T-helper 9 cell (primary cell): ENCODE data around the gene ERICH4.
"Not testable (repeated sequence)": the region's sequence is repeated elsewhere in the genome, so short reads cannot be mapped to it uniquely, and the experiment has no call there.

ENCODE experiments used
- DNase-seq: peaks from one replicate; pipeline ENCODE4 v3.0.0-alpha.2; 2020

The ERICH4 gene

DNA sequence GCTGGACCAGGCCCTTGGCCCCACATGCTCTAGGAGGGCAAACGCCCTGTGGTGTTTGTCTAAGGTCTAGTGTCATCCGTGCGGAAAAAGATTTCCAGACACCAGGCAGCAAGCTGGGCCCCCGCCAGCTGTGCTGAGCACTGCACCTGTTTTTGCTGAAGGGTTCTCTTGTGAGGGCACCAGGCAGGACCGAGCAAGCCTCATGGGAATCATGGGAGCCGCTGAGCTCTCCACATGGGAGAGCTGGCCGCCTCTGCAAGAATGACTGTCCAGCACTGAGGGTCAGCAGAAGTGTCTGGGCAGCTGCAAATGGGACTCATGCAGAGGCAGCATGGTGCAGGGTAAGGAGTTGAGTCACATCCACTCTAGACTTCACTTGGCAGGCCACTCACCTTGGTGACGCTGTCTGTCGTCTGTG, 27.8 kb upstream of the ERICH4 start:
- DNase-seq: no peak

DNA sequence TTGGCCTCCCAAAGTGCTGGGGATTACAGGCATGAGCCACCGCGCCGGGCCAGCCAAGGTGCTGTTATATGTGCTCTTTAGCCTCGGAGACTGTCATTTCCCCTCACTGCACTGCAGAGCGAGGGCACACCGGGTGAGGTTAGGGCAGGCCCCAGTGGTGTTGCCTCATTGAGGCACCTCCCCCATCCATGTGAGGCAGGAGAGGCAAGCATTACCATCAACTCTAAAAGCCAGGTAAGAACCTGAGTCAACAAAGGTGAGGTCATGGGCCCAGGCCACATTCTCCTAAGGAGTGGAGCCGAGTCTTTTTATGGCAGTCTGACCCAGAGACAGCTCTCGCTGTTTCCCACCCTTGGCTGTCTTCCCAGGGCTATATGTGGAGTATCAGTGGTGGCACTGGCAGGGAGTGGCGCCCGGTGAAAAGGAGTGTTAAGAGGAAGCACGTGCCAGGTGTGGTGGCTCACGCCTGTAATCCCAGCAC, 26.7 kb upstream of the ERICH4 start:
- no peak for DNase-seq

DNA sequence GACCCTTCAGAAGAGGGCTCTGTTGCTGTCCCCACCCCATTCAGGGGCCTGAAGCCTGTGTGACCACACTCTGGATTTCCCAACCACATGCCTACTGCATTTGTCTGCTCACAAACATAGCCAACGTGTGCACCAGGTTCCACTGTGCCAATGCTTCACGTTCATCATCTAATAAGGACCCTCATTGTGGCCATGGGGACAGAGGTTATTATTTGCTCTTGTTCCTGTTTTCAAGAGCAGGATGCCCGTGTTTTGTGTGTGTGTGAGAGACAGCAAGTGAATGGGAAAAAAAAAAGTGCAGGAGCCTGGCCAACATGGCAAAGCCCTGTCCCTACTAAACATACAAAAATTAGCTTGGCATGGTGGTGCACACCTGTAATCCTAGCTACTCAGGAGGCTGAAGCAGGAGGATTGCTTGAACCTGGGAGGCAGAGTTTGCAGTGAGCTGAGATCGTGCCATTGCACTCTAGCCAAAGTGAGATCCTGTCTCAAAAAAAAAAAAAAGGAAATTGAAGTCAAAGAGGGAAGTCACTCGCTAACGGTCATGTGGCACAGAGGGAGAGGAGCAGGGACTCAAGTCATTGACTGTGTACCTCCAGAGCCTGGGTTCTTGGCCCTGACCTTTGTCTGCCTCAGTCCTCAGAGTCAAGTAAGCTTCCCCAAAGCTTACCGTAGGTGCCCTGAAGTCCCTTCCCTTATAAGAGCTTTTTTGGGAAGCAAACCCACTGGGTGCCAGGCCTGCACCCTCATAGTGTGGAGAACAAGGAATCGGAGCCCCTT, 22.7 kb upstream of the ERICH4 start:
- DNase-seq: no peak

DNA sequence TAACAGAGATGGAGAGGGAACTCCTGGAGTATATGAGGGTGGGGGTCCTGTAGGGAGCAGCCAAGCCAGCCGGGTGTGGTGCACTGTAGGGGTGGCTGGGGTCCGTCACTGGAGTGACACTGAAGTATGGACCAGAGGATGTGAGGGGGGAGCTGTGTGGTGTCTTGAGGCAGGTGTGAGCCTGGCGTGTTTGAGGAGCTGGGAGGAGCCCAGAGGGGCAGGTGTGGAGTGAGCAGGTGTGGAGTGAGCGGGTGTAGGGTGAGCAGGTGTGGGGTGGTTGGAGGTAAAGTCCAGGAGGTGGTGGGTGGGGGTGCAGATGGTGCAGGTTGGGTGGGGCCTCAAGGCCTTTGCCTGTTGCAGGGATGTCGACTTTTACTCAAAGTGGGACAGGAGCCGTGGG, 21.6 kb upstream of the ERICH4 start:
- DNase-seq: no peak

DNA sequence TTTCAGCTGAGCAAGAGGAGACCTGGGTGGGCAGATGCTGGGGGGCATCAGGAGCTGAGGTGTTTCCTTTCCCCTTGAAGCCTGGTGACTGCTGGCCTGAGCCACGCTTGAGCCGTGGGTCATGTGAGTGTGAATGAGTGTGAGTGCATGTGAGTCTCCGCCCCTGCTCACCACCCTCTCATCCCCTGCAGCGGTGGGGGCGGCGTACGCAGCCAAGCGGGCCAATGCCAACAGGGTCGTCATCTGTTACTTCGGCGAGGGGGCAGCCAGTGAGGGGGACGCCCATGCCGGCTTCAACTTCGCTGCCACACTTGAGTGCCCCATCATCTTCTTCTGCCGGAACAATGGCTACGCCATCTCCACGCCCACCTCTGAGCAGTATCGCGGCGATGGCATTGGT, 21.0 kb upstream of the ERICH4 start:
- DNase-seq: no peak

DNA sequence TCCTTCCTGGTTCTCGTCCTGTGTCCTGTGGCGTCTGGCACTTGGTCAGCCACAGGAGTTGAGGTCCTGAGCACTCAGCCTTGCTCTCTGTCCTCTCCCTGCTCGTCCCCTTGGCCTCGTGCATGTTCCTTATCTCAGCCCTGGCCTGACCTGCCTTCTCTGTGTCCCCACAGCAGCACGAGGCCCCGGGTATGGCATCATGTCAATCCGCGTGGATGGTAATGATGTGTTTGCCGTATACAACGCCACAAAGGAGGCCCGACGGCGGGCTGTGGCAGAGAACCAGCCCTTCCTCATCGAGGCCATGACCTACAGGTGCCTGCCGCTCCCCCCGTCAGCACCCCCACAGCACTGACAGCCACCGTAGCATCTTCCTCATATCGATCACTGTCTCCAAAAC, 20.5 kb upstream of the ERICH4 start:
- no peak for DNase-seq

DNA sequence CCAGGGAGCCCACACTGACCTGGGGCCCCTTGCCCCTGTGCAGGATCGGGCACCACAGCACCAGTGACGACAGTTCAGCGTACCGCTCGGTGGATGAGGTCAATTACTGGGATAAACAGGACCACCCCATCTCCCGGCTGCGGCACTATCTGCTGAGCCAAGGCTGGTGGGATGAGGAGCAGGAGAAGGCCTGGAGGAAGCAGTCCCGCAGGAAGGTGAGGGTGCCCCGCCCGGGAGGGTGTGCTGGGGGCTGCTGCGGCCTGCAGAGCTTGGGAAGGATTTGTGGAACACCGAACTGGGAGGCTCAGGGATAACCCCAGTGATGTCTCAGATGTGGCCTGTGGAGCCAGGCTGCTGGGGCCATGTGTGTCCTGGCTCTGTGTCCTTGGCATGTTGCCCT, 20.0 kb upstream of the ERICH4 start:
- DNase-seq: no peak

DNA sequence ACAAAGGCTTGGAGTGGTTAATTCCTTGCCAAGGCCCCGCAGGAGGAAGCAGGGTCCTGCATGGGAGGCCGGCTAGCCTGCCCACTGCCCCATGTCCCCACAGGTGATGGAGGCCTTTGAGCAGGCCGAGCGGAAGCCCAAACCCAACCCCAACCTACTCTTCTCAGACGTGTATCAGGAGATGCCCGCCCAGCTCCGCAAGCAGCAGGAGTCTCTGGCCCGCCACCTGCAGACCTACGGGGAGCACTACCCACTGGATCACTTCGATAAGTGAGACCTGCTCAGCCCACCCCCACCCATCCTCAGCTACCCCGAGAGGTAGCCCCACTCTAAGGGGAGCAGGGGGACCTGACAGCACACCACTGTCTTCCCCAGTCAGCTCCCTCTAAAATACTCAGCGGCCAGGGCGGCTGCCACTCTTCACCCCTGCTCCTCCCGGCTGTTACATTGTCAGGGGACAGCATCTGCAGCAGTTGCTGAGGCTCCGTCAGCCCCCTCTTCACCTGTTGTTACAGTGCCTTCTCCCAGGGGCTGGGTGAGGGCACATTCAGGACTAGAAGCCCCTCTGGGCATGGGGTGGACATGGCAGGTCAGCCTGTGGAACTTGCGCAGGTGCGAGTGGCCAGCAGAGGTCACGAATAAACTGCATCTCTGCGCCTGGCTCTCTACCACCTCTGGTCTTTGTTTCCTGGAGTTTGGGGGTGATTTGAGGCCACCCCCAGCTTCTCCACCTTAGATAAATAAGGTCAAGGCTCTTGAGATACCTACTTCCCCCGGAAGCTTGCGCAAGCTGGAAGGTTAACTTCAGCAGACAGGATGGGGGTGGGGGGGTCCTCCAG, 18.4 kb upstream of the ERICH4 start:
- DNase-seq: no peak

DNA sequence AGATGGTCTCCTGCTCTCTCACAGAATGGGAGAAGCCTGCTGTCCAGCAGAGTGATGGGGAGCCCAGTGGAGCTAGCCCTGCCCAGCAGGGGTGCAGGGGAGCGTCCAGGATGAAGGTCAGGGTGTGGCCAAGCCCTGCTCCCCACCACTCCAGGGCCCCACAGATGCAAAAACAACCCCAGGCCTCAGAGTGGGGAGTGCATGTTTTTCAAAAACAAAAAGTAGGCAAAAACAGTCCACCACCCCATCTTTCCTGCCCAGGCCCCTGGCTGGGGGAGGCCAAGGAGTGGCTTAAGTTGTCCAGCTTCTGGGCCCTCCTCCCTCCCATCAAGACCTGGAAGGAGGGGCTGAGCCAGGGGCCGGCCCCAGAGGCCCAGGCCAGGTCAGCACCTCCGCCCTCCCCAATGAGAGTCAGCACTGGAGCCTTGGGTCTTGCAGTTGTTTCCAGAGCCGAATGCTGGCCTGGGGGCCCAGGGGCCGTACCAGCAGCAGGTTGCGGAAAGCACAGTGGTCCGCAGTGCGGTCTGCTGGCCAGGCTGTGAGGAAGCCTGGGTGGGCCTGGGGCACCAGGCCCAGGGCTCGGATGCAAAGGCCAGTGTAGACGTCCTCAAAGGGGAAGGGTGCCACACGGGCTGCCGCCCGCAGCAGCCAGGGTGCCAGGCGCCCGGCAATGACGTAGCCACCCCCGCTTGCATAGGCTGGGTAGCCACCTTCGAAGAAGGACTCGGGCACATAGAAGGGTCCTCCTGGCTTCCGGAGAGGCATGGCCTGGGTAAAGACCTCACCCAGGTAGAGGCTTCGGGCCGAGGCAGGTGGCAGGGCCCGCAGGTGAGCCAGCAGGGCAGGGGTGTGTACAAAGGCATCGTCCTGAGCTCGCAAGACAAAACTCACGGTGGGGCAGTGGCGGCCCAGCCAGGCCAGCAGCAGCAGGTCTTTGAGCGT, 17.5 kb upstream of the ERICH4 start:
- no peak for DNase-seq

DNA sequence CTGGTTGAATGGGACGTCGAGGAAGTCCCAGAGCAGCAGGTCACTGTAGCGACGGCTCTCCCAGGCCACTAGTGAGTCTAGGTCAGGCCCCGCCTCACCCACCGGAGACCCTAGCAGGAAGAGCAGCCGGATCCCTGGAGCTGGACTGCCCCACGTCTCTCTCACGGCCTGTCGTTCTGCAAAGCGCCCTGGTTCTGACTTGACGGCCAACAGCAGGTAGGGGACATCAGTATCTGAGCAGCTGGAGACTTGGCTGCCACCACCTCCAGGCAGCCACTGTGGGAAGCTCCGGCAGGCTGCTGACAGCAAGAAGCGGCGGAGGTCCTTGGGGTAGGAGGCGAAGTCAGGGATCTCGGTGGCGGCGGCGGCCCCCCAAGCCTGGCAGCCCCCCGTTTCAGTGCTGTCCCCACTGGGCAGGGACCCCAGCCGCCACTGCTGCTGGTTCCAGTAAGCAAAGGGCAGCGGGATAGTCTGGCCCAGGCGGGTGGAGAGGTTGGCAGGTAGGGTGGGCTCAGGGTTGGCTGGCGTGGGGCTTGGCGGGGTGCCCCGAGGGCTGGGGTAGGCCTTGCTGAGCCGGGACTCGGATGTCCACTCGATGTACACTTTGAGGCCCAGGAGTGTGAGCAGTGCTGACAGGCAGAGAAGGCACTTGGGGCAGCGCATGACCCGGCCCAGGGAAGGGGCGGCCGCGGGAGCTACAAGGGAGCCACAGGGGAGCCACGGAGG, 16.7 kb upstream of the ERICH4 start:
- no peak for DNase-seq

DNA sequence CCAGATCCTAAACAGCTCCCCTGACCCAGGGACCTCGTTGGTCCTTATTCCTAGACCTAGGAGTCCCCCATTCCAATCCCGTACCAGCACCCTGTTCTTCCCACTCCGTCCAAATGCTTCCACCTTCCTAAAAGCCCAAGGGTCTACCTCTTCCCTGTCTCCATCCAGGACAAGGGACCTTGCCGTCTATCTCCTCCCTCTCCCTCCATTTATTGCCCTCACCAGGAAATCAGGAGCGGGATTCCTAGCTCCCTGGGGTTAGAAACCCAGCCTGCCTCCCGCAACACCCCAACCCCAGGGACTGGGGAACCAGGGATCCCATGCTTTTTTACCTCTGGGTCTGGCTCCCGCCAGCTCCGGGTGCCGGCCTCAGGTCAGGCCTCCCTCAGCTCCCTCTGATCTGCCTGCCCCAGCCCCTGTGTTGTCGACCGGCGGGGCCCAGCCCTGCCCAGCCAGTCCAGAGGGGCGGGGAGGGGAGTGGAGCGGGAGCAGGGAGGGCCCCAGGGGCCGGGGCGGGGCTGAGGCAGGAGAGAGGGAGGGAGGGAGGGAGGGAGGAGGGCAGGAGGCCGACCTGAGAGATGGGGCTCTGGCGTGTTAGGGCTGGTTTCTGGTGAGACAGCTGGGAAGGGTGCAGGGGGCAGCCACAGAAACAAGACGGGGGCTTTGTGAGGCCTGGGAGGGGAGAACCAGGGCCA, 15.9 kb upstream of the ERICH4 start, which contains the start of gene B3GNT8:
Gene B3GNT8 (minus strand): TSS at position 423 of the 695 bp plus-strand sequence. CDS start 596 bp downstream, outside the sequence.
- peak; percentile 36 for DNase-seq

DNA sequence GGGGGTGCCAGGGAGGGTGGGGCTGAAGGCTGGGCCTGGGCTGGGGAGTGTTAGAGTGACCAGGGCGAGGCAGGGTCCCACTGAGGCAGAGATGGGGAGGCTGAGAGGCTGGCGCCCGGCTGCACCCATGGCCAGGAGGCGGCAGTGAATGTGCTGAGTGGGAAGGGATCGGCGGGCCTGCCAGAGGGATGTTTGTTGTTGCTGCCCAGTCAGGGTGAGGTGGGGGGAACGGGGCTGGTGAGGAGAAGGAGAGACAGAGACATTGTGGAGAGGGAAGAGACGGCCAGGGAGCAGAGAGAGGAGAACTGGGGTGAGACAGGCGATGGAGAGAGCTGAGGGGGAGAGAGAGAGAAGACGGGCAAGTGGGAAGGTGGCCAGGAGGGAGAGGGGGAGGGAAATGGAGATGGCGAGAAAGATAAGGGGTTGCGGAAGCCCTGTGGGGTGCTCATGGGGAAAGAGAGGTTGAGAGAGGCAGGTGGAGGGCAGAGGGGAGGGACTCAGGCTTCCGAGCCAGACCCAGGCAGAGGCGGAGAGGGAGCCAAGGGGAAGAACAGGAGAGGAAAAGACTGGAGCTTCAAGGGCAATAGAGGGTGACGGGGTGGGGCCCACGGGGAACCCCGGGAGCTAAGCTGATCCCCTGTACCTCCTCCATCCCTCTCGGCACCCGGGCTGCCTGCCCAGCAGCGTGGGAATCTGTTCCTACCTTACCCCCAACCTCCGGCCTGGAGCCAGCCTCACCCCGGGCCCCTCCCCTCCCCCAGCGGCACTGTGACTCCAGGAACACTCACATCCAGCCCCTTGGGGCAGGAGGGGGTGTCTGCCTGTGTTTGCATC, 15.1 kb upstream of the ERICH4 start:
- DNase-seq: peak; percentile 48

DNA sequence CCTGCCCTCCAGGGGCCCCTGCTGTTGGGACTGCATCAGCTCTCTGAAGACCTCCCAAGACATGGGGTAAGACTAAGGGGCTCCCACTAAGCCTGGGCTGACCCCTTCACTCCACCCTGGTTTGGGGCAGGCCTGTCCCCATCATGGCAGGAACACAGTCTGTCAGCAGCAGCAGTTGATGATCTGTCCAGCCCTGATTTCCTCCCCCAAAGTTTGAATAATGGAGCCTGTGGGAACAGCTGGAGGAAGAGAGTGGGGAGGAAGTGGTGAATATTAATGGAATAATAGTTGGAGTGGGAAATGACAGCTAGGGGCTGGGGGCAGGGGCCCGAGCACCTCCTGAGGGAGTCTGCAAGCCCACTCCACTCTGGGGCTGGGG, 14.5 kb upstream of the ERICH4 start:
- DNase-seq: no peak

DNA sequence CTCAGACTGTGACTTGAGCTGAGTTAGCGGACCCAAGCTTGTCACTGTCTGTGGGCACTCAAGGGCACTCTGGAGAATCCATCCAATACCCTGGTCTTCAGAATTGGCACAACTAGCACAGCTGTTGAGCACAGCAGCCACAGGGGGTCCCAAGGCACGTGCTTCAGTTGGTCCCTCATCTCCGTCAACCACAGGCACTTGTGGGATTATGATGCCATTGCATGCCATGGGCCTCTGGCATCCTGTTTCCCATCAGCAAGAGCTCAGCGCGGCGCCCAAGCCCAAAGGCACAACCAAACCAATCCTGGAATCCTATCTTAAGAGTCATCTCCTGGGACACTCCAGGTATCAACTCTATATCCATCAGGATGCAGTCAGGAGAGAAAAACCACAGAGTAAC, 12.0 kb upstream of the ERICH4 start:
- DNase-seq: no peak

DNA sequence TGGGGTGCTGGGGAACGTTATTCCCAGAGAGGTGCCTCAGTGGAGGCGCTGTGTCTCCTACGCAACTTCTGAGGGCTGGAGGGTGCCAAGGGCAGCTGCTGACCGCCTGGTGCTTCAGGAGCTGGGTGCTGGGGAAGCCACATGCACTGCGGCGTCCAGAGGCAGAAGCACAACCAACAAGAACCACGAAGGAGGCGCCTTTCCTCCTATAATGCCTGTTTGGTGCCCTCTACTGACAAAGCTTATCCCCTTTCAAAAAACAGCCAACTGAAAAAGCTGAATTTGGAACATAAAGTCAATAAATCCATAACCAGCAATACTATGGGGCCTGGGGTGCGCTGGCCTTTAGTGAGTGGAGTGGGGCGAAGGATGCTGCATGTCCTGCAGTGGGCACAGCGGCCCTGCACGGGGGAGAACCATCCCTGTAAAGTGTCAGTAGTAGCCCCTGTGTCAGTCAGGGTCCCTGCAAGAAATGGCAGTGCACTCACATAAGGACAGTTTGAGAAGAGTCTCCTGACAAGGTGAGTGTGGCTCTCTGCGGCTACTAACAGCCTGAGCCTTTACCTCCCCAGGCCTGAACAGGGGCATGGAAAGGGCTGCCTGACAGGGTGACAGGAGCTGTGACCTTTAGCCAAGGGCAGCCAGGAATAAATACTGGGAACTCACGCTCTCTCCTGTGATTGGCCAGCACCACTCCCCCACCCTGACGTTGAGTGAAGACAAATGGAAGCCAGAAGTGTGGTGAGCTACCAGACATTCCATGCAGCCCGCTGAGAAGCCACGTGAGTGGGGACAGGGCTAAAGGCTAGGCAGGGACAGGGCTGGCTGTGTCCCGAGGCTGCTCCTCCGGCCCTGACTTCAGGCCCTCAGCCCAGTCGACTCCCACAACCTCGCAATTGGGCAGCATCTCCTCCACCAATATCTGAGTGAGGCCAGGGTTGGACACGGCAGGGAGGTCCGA, 11.2 kb upstream of the ERICH4 start:
- DNase-seq: no peak

DNA sequence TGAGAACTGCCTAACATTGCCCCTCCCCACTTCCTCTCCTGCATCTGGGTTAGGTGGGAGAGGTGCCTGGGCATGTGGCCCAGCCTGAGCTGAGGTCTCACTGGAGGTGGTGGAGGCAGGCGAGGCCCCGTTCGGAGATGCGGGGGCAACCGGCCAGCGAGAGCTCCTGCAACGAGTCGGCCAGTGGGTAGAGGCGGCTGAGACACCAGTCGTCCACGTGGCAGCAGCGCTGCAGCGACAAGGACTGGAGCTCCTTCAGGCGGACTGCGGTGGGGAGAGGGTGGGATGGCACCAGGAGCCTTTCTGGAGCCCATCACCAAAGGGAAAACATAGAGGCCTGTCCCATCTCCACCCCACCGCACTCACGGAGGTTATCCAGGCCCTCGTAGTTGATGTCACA, 9.8 kb upstream of the ERICH4 start:
- DNase-seq: no peak

DNA sequence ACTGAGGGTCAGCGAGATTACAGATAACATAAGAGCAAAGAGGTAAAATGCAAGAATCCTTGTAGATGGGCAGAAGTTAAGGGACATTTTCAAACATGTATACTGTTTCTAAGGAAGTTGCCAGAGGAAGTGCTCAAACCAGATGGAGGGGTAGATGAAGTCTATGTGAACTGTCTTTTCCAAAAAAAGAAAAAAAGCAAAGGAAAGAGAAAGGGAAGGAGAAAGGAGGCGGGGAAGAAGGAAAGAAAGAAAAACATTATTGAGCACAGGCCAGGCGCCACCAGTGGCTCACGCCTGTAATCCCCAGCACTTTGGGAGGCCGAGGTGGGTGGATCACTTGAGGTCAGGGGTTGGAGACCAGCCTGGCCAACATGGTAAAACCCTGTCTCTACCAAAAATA, 8.5 kb upstream of the ERICH4 start:
- DNase-seq: no peak

DNA sequence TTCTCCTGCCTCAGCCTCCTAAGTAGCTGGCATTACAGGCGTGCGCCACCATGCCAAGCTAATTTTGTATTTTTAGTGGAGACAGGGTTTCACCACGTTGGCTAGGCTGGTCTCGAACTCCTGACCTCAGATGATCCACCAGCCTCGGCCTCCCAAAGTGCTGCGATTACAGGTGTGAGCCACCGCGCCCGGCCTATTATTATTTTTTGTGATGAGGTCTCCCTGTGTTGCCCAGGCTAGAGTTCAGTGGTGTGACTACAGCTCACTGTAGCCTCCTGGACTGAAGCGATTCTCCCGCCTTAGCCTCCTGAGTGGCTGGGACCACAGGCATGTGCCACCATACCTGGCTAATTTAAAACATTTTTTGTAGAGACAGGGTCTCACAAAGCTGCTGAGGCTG, 7.6 kb upstream of the ERICH4 start:
- DNase-seq: not testable (repeated sequence)

DNA sequence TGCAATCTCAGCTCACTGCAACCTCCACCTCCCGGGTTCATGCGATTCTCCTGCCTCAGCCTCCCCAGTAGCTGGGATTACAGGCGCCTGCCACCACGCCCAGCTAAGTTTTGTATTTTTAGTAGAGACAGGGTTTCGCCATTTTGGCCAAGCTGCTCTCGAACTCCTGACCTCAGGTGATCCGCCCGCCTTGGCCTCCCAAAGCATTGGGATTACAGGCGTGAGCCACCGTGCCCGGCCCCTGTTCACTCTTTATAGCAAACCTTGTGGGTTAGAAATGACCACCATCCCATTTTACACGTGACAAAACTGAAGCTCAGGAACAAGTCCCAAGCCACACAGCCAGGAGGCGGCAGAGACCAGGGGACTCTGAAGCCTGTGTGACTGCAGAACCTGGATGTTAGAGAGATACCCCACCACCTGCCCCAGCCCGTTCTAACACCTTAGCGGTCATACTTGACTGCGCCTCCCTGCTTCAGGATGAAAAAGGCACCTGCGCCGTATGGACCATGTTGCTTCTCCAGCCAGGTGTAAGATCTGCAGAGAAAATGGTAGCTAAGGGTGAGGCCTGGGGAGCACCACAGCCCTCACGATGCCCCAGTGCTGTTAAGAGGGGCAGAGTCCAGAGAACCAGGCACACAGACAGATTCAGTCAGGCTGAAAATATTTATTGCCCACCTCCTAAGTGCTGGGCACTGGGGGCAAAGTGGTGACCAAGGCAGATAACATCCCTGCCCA, 6.9 kb upstream of the ERICH4 start:
- DNase-seq: no peak
